Stimulated activated CD8-positive, alpha-beta memory T cell treated with anti-CD3 and anti-CD28 coated beads, Interleukin-2, amount 100 ng/mL, for 48 hours (primary cell): Measurements from ENCODE around the gene SLC25A15.
"Not testable (repeated sequence)": the region's sequence is repeated elsewhere in the genome, so short reads cannot be mapped to it uniquely, and the experiment has no call there.

Experiments
- DNase-seq, 2 donors: peaks; one replicate each; pipeline ENCODE4 v3.0.0-alpha.2; 2020; ENCODE audit warnings: low read depth in 2 of 2

The SLC25A15 gene

DNA sequence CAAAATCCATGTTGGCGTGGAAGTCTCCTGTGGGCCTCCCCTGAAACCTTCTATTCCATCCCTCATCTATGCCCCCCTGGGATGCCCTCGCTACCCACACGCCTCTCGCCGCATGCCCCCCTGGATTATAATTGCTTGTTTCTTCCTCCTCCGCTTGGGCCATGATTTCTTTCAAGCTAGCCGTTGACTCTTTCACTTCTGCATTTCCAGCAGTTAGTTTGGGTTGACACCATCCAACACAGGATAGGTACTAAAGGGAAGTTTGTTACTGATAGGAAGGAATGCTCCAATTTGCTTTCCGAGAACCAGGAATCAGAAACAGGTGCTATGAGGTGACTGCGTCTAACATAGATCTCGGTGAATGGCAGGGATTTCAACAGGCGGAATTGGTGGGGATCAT is 7.7 kb upstream of the SLC25A15 start:
- DNase-seq: no peak

DNA sequence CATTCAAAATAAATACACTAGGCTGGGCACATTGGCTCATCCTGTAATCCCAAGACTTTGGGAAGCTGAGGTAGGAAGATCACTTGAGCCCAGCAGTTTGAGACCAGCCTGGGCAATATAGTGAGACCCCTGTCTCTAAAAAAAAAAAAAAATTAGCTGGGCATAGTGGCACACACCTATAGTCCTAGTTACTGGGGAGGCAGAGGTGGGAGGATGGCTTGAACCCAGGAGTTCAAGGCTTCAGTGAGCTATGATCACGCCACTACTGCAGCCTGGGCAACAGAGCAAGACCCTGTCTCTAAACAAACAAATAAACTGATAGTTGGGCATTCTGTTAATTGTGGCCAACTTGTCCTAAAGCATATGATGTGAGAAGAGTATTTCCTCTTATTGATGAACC is 6.4 kb upstream of the SLC25A15 start:
- not testable (repeated sequence) for DNase-seq

DNA sequence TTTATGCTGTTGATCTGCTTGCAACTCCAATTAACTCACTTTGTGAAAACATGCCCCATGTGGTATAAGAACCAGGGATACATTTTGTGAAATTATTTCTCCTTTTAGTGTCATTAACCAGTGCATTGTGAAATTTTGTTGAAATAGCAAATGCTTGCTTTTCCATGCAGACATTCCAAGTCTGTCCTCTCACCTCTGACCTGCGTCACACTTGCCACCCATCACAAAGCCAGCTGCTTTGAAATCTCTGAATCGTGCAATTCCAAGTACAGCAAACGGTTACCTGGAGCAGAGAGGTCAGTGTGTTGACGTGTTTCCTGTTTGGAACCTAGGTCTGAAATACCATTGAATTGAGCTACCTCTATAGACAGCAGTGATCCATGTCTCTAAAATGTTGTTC is 4.9 kb upstream of the SLC25A15 start:
- DNase-seq: no peak

DNA sequence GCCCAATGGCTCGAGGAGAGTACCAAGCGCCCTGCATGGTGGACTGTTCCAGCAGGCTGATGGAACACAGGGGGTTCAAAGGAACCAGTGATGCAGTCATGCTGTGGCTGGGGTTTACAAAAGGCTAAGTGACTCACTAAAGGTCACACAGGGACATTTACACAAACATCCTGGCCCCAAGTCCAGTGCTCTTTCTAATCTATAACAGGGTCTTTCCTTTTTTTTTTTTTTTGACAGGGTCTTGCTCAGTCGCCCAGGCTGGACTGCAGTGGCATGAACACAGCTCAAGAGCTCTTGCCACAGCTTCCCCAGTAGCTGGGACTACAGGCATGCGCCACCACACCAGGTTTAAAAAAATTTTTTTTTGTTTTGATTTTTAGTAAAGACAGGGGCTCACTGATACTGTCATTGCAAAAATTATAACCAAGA is 2.8 kb upstream of the SLC25A15 start:
- no peak for DNase-seq

DNA sequence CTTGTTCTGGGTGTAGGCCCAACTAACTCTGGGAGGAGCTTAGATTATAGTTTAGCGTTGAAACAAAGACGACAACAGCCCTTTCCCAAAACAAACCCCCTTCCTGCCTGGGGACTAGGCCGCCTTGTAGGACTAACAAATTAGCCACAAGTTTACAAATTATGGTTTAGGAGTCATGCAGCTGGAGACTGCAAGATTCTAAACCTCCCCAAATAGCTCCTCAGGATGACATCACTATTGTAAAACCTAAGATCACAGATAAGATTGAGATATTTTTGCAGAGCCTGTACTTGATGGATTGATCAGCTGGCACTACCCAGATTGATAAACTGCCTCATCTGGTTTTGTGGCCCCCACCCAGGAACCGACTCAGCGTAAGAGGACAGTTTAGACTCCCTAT is 2.3 kb upstream of the SLC25A15 start:
- DNase-seq: no peak

DNA sequence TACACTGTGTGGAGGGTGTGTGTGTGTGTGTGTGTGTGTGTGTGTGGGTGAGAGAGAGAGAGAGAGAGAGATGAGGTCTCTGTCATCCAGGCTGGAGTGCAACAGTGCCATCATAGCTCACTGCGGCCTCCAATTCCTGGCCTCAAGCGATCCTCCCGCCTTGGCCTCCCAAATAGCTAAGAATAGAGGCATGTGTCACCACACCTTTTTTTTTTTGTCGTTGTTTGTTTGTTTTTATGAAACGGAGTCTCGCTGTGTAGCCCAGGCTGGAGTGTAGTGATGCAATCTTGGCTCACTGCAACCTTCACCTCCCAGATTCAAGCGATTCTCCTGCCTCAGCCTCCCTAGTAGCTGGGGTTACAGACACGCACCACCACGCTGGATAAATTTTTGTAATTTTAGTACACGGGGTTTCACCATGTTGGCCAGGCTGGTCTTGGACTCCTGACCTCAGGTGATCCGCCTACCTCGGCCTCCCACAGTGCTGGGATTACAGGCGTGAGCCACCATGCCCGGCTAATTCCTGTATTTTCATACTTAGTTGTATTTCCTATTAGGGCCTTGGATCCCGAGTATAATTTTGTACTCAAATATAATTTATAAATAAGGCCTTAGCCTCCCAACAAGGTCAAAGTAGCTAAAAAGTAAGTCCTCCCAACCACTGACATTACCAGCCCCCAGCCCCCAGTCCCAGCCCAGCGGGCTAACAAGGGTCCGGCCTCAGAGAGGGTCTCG is 704 bp upstream of the SLC25A15 start:
- DNase-seq: not testable (repeated sequence)

DNA sequence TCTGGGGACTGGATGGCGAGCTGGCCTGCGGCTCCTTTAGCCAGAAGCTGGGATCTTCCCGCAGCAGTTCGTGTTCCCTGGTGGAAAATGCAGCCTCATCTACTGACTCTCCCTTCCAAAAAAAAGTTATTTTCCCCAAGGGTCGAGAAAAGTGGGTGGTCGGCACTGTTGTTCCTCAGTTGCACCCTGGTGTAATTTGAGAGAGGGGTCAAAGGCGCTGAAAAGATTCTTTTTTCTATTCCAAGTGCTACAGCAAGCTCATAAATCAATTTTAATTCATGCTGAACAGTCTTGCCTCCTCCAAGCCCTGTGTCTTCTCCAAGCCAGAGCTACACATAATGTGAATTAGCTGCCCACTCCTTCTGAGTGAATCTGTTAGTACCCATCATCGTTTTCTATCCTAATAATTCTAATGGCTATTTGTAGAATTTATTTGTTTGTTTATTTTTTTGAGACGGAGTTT is 774 bp downstream of the SLC25A15 start:
- DNase-seq: no peak

DNA sequence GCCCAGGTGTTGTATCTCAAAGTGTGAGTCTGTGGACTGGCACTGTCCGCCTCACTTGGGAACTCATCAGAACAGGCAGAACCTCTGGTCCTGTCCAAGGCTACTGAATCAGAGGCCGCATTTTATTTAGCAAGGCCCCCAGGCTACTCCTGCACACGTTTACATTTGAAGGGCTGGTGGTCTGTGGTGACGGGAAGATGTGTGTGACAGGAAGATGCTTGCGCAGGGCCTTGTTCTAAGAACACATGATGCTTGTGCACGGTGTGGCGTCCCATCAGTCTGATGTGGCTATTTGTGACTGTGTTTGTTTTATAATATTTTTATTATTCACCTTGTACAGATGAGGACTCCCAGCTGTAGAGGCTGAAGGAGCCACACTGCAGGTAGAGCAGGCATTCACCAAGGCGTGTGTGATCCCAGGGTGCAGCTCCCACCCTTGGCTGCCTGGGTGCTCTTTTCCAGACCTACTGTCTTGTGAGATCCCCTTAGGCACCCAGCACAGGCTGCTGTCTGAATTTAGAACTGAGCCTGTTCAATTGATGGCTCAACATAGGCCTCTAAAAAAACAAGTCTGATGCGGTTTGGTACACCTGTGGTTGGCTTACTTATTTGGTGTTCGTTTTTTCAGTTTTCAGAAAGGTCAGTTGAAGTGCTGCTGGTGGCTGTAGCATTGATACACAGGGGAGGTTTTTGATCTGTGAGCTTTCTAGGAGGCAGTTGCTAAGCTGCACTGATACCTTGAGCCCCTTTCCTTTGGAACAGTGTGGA is 3.1 kb downstream of the SLC25A15 start:
- no peak for DNase-seq

DNA sequence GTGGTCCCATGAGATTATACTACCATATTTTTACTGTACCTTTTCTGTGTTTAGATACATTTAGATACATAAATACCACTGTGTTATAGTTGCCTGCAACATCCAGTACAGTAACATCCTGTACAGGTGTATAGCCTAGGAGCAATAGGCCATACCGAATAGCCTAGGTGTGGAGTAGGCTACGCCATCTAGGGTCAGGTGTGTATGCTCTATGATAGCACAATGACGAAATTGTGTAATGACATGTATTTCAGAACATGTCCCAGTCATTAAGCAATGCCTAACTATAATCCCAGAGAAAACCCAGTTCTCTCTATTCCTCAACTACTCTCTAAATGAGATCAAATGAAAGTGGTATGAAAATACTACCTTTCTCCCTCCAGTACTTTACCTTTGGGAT is 3.9 kb downstream of the SLC25A15 start:
- no peak for DNase-seq

DNA sequence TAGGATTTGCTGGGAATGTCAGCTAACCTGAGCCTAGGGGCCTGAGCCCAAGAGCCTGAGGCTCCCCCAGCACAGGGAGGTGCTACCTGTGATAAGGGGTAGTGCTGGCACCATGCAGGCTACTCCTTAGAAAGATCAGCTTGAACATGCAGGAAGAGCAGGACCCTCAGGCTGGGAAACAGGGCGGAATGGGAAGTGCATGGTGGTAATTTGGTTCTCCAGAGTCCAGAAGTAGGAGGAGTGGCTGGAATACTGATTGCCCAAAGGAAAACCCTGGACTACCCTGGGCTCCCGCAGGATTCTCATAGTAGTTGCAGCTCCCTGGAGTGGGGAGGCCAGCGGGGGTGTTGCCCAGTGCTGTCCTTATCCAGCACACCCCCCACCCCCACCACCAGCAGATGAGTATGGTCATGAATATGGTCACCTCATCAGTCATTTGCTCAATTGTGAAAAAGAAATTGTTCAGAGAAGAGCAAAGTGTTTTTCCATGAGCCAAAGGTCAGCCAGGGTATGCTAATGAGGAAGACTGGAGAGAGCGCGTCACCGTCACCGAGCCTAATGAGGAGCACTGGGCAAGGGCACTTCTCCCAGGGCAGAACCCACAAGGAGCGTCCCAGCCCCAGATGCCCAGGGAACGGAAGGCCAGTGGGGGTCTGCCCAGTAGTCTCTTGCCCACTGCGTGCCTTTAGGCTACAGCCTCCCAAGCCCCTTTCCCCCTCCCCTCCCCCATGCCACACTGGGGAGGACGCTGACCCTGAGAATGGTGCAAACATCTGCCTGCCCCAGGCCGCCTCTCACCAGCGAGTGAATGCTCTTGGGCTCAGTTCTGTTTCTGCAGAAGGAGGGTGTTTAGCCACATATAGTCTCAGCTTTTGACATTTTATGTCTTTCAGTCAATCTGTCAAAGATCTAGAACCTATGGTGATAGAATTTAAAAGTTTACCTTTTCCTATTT is 5.3 kb downstream of the SLC25A15 start:
- DNase-seq: no peak

DNA sequence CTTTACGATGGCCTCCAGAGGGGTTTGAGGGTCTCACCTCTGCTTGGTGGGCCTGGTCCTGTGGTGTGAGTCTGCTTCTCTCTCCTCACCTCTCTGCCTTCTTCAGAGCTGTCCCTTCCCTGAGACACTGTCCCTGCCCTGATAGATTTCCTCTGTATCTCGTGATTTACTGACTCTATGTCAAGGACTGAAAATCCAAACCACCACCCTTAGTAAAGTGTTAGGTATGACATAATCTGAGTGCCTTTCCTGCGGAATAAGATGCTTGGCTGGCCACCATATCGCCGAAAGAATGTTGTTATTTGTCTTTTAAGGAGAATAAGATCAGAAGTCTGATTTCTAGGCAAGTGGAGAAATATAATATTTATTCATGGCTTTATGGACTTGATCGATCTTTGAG is 7.2 kb downstream of the SLC25A15 start:
- DNase-seq: no peak

DNA sequence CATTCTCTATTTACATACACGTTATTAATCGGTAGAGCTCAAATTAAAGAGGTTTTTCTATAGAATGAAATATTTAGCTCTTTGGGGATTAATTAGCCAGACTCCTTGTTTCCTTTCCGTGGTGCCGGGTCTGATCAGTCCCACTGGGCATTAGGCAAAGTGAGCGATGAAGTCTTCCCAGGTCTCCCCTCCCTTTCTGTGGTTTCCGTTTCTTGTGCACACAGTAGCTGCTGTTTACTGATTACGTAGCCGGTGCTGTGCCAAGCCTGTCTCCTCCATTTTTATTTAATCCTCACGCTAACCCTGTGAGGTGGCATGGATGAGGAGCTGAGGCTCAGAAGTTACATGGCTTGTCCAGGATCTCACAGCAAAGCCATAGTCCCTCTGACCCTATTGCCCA is 9.0 kb downstream of the SLC25A15 start:
- no peak for DNase-seq

DNA sequence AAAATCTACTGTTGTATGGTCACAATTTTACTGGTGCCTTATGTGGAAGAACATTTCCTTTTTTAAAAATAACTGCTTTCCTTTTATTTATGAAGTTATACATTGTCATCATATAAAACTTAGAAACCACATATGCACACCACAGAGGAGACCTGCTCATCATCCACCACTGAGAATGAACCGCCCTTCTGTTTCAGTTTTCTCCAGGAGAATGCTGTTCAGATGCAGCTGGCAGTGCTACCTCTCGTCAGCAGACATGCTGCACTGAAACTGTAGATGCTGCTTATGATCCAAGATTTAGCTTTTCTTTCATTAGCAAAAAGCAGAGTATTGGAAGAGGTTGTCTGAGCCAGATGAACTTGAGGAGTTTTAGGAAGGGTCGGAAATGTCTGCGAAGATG is 10.1 kb downstream of the SLC25A15 start:
- DNase-seq: no peak

DNA sequence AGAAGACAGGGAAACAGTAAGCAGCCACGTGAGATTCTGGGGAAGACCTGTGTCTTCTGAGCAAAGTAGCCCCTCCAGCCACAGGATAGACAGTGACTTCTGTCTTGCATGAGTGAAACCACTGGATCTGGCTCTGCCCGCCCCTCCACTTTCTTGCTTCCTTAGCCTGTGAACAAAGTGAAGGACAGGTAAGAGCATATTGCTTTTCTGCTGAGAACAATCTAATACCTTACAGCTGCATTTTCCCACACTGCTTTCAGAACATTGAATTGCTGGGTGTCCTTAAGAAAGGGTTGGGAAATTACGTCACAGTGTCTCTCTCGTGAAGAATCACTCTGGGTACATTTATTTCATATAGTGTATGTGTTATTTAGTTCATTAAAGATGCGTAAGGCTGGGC is 11.1 kb downstream of the SLC25A15 start:
- DNase-seq: no peak

DNA sequence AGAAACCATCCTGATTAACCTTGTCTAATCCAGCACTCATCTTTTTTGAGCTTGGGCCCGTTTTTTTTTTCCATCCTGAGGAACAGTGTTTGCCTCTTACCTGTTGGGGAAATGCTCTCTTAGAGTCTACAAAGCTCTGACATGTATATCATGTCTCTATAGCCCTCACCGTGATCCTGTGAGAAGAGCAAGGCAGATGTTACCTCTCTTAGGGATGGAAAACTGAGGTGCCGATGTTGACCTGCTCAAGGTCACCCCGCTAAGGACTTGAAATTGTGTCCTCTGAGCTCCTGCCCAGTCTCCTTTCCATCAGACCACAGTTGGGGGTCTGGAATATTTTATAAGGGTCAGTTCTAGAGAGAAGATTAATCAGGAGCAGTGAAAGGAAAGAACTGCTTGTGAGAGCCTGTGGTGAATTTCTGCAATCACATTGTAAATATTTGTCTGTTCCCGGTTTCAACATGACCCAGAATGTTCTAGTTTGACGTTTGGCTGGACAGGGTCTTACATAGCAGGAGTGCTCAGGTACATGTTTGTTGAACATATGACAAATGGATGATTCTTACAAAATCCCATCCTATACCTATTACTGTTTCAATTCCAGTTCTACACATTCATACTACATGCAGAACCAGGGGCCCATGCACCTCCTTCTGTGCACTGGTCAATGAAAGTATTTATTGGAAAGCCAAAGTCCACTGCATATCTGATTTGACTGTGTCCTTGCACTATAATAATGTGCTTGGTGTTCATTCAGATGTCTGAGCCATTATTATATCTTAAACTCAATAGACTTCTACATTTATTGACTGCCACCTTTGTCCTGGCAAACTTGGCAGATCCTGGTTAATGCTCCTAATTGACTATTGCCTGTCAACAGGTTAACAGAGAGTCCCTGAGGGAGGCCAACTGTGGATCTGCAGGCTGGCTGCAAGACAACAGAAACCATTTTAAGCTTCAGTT is 12.1 kb downstream of the SLC25A15 start:
- DNase-seq: no peak

DNA sequence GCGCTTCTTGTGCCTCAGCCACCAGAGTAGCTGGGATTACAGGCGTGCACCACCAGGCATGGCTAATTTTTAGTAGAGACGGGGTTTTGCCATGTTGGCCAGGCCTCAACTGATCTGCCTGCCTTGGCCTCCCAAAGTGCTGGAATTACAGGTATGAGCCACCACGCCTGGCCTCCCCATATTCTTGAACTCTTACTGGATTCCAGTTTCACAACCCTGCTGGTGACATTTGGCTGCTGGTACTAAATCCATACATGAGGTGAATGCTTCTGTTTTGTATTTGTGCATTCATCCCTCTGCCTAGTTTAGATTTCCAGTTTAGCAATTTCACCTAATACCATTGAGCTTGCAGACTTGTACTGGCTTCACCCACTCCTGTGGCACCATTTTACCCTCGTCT is 13.9 kb downstream of the SLC25A15 start:
- no peak for DNase-seq

DNA sequence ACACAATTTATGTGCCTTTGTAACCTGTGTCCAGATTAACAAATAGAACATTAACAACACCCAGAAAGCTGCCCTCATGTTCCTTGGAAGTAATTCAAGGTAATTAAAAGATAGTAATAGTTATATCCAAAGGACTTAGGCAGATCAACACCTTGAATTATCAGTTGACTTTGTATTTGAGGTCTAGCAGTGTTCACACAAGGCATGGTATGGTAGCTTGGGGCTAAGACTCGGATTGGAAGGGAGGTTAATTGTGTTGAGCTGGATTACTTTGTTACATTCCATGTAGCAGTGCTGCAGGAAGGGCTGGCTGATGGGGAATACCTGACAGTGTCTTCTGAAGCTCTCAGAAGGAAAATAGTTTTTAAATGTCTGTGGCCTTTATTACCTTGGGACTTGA is 16.8 kb downstream of the SLC25A15 start:
- no peak for DNase-seq

DNA sequence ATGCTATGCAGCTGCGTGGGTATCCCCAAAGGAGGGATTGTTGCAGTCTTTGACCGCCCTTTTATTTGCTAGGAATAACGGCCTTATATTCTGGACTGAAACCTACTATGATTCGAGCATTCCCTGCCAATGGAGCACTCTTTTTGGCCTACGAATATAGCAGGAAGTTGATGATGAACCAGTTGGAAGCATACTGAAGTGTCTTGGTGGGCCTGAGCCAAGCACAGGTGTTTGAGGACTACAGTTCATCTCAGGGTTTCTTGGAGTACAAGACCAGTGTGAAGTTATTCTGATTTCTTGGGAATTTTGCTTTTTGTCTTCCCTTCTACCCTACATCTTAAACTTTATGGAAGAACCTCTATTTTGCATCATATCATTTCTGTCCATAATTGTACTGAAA is 20.1 kb downstream of the SLC25A15 start:
- DNase-seq: no peak

DNA sequence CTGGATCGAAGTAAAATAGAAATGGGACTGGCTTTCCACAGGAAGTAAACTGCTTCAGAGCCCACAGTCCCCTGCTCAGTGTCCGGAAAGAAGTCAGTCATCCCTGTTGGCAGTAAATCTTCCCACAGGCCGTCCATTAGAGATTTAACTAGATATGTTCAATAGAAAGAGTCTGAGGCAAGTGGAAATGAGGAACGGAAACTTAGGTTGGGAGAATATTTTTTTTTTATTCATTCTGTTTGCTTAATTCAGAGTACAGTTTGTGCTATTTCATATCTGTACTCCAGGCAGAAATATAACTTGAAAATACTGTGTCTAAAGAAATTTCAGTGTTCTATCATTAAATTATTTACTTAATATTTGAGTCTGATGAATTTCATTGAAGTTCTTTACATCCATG is 22.7 kb downstream of the SLC25A15 start:
- DNase-seq: no peak

DNA sequence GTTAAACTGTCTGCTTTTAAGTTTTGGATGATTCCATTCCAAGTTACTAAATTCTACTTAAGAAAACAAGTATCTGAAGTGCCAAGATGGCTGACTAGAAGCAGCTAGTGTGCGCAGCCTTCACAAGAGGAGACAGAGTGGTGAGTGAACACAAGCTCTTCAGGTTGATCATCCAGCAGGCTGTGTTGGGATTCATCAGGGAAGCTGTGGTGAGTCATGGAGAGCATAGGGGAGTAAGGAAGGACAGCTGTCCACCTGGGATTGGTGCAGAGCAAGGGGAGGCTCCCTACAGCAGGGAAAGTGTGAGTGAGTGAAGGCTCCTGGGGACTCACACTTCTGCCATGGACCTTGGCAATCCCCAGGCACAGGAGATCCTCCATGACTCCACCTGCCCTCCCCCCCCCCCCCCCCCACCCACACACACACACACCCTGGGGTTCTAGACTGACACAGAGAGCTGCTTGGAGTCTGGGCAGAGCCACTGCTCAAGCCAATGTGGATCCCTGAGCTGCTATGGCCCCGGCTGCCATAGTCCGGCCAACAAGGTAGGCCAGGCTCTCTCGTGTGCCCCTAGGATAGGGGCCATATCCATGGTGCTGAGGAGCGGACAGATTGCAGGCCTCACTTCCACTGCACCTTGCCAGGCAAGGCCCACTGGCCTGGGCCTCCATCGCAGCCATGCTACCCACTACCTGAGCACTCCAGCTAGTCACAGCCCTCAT is 23.5 kb downstream of the SLC25A15 start:
- no peak for DNase-seq
